Muscle of back (tissue), 11 donors: Measurements from ENCODE around the gene PRKAG2. TPM values are rescaled to one million over a fixed set of nuclear protein-coding genes. Genes with fewer than 3 reads are reported as not detected.
A peak's percentile ranks its signal among the peaks of the same experiment; 100 is the strongest.
"Not testable (repeated sequence)": the region's sequence is repeated elsewhere in the genome, so short reads cannot be mapped to it uniquely, and the experiment has no call there.

Experiments
- DNase-seq, 3 donors: peaks; one replicate each; pipeline versions ENCODE4 v3.0.0 to v3.0.0-alpha.2; 2013
- polyA plus RNA-seq, 10 donors: library from polyadenylated mRNA; unstranded; fragments of 120-200 nt; gene quantifications; one replicate each; pipeline ENCODE4 v1.2.1, GENCODE V29; 2013; ENCODE audit not compliant: insufficient read length in 10 of 10

Gene PRKAG2
- polyA plus RNA-seq, 10 donors, result 11.5 to 17.2 (median 15.0) TPM

DNA sequence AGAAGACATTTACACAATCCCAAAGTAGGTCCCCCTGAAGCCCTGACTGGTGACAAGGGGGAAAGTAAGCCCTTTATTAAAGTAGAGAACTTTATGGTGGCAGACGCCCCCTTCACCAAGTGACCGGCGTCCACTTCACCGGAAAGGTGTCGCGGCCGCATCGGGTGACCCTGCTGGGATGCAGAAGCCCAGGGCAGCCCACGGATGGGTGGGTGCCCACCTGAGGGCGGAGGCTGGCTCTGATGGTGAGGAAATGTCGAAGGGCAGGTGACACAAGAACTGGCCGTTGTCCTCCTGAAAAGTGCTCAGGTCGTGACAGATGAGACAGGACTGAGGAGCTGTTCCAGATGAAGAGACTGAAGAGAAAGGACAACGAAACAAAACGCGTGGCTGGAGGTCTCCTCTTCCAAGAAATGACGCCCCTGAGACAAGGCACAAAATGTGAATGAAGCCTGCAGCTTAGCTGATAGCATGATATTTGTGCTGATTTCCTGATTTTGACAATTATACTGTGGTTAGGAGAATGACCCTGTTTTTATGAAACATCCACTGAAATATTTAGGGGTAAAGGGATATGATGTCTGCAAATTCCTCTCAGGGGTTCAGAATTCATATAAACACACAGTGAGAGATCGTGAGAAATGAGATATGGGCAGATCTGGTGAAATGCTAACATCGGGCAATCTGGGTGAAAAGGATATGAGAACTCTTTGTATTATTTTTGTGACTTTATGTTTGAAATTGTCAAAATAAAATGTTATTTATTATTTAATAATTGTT is 123.9 kb downstream of the PRKAG2 start:
- DNase-seq, result no peak

DNA sequence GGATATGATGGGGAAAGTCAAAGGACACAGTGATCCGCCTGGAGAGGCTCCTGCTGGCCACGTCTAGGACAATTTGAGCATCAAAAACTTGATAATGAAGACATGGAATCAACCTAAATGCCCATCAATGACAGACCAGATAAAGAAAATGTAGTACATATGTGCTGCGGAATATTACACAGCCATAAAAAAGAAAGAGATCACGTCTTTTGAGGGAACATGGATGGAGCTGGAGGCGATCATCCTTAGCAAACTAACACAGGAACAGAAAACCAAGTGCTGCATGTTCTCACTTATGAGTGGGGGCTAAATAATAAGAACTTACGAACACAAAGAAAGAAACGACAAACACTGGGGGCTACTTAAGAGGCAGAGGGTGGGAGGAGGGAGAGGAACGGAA is 124.9 kb downstream of the PRKAG2 start:
- DNase-seq, result no peak

DNA sequence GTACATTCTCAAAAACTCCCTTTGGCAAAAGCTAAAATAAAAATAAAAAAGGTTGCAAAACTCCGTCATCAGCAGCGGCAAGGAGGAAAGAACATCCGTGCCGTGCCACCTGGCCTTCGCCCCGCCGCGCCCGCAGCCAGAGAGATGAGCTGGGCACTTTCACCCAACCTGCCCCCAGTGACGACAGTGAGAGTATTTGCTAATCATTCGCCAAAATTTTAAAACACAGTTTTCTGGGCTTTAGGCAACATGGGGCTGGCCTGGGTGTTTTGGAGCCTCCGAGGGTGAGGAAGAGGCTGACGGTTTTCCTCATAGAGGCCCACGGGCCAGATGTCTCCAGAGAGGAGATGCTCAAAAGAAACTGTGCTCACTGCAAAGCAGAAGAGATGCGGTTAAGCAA is 128.2 kb downstream of the PRKAG2 start:
- no peak for DNase-seq

DNA sequence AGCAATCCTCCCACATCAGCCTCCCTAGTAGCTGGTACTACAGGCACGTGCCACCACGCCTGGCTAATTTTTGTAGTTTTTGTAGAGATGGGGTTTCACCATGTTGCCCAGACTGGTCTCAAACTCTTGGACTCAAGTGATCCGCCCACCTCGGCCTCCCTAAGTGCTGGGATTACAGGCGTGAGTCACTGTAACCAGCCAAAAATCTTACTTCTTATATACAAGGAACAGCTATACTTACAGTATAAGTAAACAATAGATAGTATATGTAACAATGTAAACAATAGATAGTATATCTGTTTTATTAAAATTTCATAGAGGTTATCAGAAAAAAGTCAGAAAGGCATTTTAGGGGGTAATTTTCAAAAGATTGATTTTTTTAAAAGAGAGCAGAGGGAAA is 128.9 kb downstream of the PRKAG2 start:
- not testable (repeated sequence) for DNase-seq

DNA sequence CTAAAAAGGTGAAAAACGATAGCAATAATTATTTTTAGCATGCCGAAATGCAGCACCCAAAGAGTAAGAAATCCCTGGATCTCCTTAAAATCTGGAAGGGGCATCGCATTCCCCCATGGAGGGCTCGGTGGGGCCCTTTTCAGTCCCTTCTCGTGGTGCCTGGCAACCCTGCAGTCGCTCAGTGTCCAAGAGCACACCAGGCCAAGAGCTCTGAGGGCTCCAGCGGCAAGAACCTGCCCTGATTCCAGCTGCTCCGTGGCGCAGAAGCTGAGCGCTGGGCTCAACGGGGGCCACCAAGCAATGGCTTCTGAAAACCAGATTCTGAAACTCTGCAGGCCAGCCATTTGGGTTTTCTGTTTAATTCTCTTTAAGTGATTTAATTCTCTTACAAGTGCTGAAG is 131.2 kb downstream of the PRKAG2 start:
- no peak for DNase-seq

DNA sequence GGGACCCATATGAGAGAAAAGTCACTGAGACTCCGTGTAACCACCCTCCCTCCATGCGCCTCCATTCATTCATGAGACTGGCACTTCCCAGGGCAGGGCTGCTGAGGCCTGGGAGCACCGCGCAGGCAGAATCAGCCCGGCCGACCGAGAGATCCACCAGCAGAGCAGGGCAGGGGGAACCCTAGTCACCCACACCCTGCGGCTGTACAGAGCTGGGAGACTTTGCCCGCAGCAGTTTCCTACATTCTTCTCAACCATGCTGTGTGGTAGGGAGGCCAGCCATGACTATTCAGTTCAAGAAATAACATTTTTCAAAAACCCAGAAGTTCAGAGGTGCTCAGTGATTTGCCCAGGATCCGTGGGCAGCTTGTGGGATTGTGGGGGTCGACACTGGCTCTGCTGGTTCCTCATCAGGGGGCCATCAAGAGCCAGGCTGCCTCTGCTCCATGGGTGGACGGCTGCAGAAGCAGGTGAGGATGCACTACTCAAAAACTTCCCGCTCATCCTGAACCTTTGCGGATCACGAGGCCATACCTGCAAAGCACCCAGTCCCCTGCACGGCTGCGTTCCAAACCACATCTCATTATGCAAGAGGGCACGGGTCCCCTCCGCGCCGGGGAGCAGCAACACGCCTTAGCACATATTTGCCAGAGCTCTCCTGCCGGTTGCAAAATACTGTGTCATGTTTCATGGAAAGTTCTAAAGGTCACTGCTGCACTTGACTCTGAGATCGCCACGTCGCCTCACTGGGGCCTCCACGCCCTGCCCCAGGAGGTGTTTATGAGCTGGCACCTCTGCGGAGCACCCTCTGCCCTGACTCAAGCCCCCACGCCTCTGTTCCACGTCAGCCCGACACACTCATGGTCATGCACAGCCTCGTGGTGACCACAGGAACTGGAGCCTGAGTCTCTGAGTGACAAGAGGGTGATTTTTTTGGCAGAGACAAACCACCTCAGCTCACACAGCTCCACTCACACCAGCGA is 132.0 kb downstream of the PRKAG2 start:
- DNase-seq, result peak in 1 of 3 donors; percentile 40

DNA sequence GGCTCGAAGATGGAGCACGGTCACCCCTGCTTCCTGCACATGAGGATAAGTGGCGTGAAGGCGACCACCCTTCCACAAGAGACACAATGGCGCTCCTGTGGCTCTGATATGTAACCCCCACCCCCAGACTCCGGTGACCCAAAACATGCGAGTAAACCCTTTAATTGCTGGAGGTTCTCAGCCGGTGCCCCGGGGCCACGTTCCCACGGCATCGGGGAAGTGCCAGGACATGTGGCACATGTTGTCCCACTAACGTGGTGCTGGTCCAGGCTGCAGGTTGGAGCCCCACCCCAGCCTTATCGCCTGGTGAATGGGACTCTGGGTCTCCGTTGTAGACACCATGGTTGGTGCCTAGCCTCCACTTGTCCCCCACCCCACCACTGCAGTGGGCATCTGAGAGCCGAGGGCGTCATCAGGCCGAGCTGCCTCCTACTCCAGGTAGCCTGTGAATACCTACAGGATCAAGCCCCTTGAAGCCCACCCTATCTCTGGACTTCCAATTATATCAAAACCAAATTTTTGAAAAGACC is 132.8 kb downstream of the PRKAG2 start:
- DNase-seq, result no peak

DNA sequence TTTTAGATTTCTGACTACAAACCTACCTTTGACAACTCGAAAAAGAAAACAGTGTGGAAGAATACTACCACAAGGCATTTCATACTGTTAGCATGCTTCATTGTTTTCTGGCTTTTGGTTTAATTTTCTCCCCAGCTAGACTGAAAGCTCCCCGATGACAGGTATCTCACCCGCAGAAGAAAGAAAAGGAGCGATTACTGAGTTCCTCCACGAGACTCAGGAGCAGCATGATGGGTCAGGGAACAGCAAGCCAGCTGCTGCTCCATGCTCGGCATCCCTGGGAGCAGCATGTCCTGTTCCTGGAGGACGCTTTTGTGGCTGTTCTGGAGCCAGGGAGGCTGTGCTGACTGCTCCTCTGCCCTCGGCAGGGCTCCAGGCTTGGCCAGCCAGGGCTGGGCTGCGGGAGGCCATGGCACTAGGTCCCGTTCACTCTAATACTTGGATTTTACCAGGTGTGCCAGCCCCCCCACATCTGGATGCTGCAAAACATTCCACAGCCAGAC is 133.4 kb downstream of the PRKAG2 start:
- no peak for DNase-seq

DNA sequence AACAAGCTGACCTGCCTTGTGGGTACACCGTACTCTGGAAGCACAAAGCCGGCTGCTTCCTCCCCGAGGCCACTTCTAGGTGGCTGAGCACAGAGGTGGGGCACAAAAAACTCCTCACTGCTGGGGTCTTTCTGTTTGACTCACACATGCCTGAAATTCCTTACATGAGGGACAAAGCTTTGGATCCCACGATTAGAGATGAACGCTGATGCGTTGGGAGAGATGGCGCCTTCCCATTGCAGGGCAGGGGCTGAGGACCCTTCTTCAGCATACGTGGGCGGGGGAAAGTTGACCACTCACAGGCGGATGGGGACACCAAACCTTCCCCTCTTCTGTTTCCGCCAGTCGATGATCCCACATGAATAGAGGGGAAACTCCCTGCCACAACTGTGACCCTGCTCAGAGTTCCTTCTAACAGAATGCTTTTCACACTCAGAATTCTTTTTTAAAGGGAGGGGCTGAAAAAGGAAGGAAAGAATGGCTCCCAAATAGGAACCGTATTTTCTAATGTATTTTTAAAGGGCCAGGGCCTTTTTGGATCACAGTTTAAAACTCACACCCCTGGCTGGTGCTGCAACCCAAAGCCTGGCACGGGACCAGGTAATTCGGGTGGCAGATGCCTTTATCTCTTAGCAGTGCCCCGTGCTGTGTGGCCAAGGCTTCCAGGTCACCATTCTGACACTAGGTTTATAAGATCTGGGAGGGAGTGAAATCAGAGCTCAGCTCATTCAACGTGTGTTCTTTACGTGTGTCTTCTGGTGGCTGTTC is 134.0 kb downstream of the PRKAG2 start:
- DNase-seq, result no peak

DNA sequence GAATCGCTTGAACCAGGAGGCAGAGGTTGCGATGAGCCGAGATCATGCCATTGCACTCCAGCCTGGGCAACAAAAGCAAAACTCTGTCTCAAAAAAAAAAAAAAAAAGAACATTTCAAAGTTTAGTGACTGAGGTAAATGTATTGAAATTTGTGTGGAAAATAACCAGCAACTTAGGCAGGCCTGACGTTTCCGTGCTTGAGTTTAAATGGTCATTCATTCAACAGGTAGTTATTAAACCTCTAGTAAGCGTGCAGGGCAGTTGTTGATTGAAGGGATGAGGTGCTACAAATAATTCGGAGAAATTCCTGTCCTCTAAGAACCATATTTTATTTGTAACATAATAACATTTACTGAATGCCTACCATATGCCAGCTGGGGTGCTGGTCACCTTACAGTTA is 135.3 kb downstream of the PRKAG2 start:
- no peak for DNase-seq

DNA sequence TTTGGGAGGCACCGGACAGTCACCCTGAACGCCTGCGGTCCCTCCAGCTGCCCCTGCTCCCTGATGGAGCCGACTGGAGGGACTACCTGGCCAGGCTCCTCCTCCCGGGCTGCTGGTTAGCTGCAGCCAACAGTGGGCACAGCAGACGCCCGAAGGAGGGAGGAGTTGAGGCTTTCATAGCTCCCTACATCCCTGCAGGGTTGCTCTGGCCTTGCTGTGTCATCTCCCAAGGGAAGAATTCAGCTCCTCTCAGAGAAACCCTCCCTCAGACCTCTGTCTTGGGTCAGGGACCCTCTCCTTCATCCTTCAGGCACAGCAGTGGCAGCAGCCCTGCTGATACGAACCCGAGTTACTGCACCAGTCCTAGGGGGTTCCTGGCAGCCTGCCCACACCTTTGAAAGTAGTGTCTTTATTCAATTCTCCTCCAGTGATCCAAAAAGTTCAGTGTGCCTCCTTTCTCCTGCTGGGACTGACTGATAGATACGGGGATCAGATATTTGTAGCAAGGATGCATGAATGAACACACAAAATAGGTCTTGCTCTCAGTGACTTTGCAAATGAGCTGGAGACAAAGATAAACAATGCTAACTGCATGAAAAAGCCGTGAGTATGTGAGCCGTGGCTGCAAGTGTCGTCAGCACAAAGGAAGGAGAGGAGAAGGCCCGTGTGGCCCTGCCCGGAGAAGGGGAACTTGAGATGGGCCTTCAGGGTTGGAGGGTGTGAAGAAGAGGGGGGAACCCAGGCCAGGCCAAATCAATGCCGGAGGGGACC is 136.6 kb downstream of the PRKAG2 start:
- DNase-seq, result no peak

DNA sequence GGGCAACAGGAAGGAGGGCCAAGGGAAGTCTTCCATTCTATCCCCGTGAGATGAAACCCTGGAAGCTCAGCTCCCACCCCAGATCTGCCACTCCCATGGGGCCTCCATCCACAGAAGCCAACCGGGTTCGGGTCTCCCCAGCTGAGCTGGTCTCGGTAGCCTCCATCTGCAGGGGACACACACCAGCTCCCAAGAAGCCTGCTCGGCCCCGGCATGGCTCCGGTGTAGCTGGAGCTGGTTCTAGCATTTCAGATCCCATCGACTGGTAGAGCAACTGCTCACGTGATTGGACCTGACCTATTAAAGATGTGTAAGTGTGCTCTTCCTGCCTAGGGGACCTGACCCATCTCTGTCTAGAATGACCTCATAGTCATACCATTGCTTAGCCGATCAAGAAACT is 138.0 kb downstream of the PRKAG2 start:
- DNase-seq, result no peak

DNA sequence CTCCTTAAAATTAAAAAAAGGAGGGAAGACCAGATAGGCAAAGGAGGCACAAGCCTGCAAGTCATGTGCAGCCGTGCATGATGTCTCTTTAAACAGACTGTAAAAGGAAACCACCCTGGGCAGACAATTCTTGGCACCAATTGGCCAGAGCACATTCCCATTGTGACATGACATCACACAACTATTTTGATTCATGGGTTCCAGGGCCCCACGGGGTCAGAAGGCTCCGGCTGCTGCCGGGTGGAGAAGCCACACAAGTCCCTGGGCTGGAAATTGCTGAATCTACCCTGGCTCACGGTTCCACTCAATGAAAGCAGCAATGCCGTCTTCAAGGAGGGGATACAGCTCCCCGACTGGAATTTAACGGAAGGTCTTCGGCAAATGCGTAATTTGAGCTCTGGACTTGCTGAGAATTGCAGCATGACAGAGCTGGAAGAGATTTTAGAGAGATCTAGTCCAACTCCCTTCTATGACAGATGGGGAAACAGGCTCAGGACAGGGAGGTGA is 140.5 kb downstream of the PRKAG2 start:
- DNase-seq, result peak; percentile 77 to 92 (median 90)

DNA sequence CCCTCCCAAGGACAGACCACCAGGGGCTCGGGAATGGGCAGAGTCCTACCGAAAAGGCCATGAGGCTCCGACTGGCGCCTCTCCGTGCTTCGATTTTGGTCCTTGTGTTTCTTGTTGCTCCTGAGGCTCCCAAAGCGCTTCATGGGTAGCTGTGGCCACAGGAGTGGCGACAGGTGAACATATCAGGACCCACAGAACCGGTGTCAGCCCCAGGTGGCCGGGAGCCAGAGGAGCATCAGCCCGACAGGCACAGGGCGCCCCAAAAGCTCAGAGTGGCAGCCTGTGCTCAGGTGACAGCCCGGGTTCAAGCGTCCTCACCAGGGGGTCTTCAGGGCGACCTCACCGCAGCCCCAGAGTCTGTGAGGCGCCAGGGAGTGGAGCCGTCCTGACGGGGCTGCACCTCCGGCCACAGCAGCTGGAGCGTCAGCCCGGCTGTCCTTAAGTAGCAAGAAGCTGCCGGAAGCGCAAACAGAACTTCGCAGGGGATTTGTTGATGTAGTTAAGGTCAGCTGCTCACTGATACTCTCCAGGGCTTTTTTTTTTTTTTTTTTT is 141.0 kb downstream of the PRKAG2 start:
- DNase-seq, result peak in 1 of 3 donors; percentile 49

DNA sequence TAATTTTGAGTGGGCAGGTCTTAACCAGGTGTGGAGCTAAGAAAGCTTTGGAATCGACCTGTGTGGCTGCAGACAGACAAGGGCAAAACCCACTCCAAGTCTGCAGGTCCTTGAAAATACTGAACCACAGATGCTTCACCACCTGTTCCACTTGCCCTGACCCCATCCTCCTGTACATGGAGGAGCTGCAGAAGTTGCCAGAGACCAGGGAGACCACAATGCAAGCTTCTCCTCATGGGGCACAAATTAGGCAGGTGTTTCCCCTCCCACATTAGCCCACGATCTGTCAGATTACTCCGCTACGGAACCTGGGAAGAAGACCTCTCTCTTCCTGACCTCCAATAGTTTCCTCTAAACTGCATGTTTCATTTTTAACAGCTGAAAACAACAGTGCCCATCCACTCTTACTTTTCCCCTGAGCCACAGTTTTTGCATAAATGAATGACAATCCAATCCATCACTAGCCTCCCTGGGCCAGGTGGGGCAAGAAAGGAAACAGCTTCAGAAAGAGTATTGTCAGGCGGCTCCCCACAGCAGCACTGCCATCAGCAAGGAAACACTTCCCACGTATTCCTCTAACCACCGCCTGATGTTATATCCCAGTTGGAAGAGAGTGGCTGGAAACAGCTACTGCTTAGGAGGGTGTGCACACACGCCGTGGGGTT is 141.6 kb downstream of the PRKAG2 start:
- no peak for DNase-seq

DNA sequence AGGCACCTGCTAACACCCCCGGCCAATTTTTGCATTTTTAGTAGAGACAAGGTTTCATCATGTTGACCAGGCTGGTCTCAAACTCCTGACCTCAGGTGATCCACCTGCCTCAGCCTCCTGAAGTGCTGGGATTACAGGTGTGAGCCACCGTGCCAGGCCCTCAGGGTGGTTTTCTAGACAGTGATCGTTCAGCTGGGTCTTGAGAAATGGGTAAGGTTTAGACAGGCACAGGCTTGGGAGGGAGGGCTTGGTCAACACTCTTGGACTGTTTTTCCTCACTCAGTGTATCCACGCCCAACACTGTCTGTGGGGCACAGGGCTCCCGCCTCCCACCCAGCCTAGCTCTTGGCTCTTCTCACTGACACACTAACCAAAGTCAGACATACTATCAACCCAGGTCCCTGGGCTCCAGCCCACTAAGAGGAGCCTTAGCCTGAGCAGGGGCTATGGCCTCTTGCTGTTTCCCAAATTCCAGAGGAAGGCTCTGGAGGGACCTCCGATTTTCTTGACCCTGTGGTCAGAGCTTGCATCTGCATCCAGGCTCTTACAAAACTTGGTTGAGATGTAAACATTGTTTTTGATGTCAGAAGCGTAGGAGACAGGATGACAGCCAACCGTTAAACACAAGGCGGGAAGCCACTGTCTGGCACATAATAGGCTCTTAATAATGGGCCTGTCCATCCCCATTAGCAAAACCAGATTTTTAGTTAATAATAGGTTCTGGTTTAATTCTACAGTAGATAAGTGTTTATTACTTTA is 143.9 kb downstream of the PRKAG2 start:
- no peak for DNase-seq

DNA sequence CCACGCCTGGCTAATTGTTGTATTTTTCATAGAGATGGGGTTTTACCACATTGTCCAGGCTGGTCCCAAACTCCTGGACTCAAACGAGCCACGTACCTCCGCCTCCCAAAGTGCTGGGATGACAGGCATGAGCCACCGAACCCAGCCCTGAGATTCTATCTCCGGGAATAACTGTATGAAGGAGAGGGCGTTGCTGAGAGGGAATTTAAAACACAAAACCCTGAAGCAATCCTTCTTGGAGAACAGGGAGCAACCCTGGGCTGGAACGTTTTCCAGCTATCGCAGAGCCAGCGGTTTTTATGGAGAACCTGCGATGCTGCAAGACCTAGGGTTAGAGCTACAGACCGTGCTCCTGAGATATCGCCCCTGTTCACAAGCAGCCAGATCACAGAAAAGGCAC is 144.6 kb downstream of the PRKAG2 start:
- DNase-seq, result no peak

DNA sequence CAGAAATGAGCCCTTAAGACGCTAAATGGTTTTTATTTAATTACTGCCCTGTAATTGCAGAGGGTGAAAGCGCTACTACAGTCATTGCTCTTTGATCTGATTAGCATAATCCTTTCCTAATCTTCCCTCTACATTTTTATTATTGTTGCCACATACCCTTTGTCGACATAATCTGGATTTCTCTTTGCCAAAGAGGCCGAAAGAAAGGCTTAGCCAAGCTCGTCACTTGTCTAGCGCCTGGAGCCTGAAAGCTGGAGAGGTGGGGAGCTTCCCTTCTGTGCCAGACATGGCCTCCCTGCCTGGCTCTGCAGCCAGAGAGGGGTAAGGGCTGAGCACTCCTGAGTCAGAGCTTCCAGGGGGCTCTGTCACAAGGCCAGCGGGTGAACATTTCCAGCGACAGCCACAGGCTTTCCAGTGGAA is 145.9 kb downstream of the PRKAG2 start:
- no peak for DNase-seq

DNA sequence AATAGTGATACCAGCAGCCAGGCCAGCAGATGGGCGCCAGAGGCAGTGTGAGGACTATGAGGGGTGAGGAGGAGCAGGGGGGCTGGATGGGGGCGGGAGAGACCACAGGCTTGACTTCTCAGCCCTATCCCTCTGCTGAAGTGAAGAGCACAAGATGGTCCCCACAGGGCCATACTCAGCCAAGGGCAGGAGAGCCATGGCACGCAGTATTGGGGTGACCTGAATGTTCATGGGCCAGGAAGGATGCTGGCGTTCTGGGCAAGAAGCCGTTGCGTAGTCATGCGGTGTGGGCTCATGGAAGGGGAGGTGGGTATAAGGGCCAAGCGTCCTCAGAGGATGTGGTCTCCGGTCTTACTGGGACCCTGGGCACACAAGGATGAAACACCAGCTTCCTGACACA is 146.3 kb downstream of the PRKAG2 start:
- no peak for DNase-seq
